ENCODE measurements around the gene PARD3.

PARD3 gene

DNA sequence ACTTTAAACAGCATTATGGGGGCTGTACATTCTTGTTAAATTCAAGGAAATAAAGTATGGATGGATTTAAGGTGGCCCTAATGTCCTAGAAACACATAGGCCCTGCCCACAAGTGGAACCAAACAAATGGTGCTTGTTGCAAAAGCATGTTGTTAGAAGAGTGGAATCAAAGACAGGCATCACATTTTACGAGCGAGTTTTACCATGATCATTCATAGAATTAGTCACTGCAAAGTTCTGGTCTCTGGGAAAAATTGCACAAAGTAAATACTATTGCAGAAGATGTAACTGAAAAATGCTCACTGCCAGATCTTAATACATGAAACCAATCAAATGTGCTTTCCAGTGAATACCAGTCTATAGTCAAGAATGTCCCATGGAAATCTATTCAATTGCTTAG, 677.1 kb downstream of the PARD3 start:
- peak; percentile 33 for DNase-seq (ENCODE audit: low read depth)
- H3K4me3 ChIP-seq (ENCODE audit: control insufficient read depth, low read depth, low read length): no peak overlapping the region
- TF ChIP-seq, protein P1, sequence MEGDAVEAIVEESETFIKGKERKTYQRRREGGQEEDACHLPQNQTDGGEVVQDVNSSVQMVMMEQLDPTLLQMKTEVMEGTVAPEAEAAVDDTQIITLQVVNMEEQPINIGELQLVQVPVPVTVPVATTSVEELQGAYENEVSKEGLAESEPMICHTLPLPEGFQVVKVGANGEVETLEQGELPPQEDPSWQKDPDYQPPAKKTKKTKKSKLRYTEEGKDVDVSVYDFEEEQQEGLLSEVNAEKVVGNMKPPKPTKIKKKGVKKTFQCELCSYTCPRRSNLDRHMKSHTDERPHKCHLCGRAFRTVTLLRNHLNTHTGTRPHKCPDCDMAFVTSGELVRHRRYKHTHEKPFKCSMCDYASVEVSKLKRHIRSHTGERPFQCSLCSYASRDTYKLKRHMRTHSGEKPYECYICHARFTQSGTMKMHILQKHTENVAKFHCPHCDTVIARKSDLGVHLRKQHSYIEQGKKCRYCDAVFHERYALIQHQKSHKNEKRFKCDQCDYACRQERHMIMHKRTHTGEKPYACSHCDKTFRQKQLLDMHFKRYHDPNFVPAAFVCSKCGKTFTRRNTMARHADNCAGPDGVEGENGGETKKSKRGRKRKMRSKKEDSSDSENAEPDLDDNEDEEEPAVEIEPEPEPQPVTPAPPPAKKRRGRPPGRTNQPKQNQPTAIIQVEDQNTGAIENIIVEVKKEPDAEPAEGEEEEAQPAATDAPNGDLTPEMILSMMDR (conservative IDR thresholded peaks at IDR 0.05; ENCODE audit: control insufficient read depth, insufficient read depth, low read depth, low read length): no peak

DNA sequence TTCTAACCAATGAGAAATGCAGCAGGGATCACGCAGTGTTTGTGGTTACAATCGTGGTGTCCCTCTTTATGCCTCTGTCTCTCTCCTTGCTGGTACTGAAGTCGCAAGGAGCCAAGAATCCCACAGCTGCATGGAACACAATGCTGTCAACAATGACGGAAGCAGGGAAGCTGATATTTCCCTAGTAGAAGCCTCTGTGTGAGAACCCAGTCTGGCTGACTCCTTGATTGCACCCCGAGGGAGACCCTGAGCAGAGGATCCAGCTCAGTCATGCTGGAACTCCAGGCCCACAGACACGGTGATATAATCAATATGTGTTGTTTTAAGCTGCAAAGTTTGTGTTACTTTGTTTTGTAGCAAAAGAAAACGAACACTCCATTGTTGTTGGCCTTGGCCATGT, 677.9 kb downstream of the PARD3 start:
- TF ChIP-seq, protein P1 (conservative IDR thresholded peaks at IDR 0.05; ENCODE audit: control insufficient read depth, insufficient read depth, low read depth, low read length): no peak
- no peak for DNase-seq (ENCODE audit: low read depth)
- no peak overlapping the region for H3K4me3 ChIP-seq (ENCODE audit: control insufficient read depth, low read depth, low read length)

DNA sequence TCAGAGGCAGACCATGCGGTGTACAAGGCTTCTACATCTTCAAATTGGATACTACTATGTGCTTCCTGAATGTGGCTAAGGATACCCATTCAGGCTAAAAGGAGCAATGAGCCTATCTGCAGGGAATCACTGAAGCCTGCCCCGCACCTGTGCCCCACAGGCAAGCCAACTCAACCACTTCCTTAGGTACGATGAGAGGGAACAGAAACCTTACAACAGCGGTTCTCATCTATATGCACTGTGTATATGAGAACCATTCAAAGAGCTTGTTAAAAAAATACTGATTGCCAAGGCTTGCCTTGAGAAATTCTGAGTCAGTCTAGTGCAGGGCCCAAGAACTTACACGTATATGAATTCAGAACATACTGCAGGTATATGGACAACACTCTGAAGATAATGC, 679.6 kb downstream of the PARD3 start:
- DNase-seq (ENCODE audit: low read depth): no peak
- H3K4me3 ChIP-seq (ENCODE audit: control insufficient read depth, low read depth, low read length): no peak overlapping the region
- TF ChIP-seq, protein P1 (conservative IDR thresholded peaks at IDR 0.05; ENCODE audit: control insufficient read depth, insufficient read depth, low read depth, low read length): no peak

DNA sequence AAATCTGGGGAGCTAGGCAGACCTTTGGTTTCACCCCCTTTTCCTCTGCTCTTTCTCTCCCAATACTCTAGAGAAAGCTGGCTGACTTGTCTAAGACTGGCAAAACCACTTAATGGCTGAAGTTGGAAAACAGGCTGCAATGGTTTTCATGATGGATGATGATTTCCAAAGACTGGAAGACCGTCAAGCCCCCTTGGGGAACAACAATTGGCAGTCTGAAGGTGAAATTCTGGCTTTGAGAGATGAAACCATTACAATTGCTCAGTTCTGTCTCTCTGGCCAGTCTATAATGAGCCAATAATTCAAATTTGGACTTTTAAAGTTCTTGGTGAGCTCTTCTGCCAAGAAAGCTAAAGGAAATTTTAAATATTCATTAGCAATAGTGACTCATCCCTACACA, 680.5 kb downstream of the PARD3 start:
- DNase-seq (ENCODE audit: low read depth): peak; percentile 45
- H3K4me3 ChIP-seq (ENCODE audit: control insufficient read depth, low read depth, low read length): no peak overlapping the region
- TF ChIP-seq, protein P1 (conservative IDR thresholded peaks at IDR 0.05; ENCODE audit: control insufficient read depth, insufficient read depth, low read depth, low read length): no peak

DNA sequence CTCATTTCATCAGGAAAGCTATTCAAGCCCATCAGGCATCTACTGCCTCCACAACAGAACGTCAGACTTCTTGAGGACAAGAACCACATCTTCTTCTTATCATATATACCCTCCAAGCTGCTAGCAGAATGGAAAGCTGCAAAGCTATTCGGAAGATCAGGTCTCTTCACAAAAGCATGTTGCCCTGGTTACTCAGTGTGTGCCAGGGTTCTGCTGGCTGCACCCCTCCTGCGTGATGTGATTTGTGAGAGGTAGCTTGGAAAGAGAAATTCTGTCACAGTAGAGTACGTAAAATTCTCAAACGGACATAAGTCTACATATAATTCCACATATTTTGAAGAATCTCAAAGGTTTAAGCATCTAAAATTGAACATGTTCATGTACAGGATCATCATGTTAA, 681.7 kb downstream of the PARD3 start:
- no peak overlapping the region for H3K4me3 ChIP-seq (ENCODE audit: control insufficient read depth, low read depth, low read length)
- DNase-seq (ENCODE audit: low read depth): no peak
- TF ChIP-seq, protein P1 (conservative IDR thresholded peaks at IDR 0.05; ENCODE audit: control insufficient read depth, insufficient read depth, low read depth, low read length): no peak

DNA sequence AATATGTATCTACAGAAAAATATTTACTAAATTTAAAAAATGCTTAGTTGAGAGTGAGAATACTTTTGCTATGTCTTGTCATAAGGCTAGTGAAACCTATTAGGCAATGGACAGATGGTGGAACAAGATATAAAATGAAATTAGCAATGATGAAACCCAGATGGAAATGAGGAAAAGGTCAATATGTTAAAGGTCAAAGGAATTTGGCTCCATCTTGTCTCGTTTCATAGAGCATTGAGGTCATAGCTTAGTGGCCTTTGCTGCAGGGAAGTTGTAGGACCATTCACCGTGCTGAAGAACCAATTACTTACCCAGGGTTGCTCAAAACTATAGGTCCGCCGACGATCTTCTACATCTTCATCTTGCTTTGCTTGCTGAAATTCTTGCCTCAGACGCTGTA, 683.9 kb downstream of the PARD3 start:
- no peak for DNase-seq (ENCODE audit: low read depth)
- TF ChIP-seq, protein P1 (conservative IDR thresholded peaks at IDR 0.05; ENCODE audit: control insufficient read depth, insufficient read depth, low read depth, low read length): no peak
- no peak overlapping the region for H3K4me3 ChIP-seq (ENCODE audit: control insufficient read depth, low read depth, low read length)

DNA sequence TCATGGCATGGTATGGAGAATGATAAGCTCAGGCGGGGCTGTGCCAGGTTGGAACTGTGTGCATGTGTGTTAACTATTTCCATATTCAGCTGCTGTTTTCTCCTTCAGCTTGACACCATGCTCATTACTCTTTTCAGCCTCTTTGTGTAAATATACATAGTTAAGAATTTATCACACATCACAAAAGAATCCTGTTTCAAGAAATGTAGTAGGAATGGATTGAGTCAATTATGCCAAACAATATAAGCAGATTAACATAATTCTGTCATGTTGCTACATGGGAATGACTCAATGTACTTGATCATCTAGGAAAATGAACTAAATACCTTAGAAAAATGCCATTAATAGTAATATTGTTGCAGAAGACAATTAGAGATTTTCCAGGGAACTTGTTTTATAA, 687.4 kb downstream of the PARD3 start:
- H3K4me3 ChIP-seq (ENCODE audit: control insufficient read depth, low read depth, low read length): no peak overlapping the region
- DNase-seq (ENCODE audit: low read depth): no peak
- TF ChIP-seq, protein P1 (conservative IDR thresholded peaks at IDR 0.05; ENCODE audit: control insufficient read depth, insufficient read depth, low read depth, low read length): no peak

Data from fibroblast of mammary gland (primary cell).